VCaP (cell line): ENCODE results near the gene DYNLL1.
A peak's percentile ranks its signal among the peaks of the same experiment; 100 is the strongest.

Experiments
- H3K27ac ChIP-seq: fragments of 450-650 bp; 2 replicates; pipeline ENCODE4 v1.5.1; 2017
- CTCF ChIP-seq: fragments of 450-650 bp; conservative IDR thresholded peaks from 2 replicates; pipeline ENCODE4 v1.5.1; 2017; ENCODE audit warnings: mild to moderate bottlenecking, moderate library complexity

DYNLL1 gene

GRCh38 chr12:120468821-120469449 is 27.0 kb upstream of the DYNLL1 start:
- H3K27ac ChIP-seq = peak overlapping the region; percentile 98
- no peak for TF ChIP-seq CTCF

GRCh38 chr12:120469450-120470149 is 26.3 kb upstream of the DYNLL1 start, which contains the start of gene SRSF9:
SRSF9 (minus strand) TSS chr12:120469748; CDS start chr12:120469609, 139 bp downstream.
- H3K27ac ChIP-seq = peak within 1 kb of the TSS; percentile 98
- TF ChIP-seq CTCF = peak; percentile 96

- no peak for TF ChIP-seq CTCF
- H3K27ac ChIP-seq = peak overlapping the region; percentile 98
Measured at GRCh38 chr12:120470150-120470784, 25.6 kb upstream of the DYNLL1 start.

GRCh38 chr12:120472521-120472920 is 23.4 kb upstream of the DYNLL1 start:
- H3K27ac ChIP-seq = peak overlapping the region; percentile 88
- TF ChIP-seq CTCF = no peak

GRCh38 chr12:120473807-120474615 is 21.9 kb upstream of the DYNLL1 start:
- peak overlapping the region; percentile 88 for H3K27ac ChIP-seq
- TF ChIP-seq CTCF = no peak

GRCh38 chr12:120474616-120474960 is 21.3 kb upstream of the DYNLL1 start:
- TF ChIP-seq CTCF = no peak
- peak overlapping the region; percentile 88 for H3K27ac ChIP-seq

- TF ChIP-seq CTCF = no peak
Measured at GRCh38 chr12:120475643-120476042, 20.3 kb upstream of the DYNLL1 start.

More at GRCh38 chr12:120475643-120476042, 20.3 kb upstream of the DYNLL1 start:
- H3K27ac ChIP-seq = peak overlapping the region; percentile 88
